HCEC 1CT (cell line): ENCODE data around the gene RGSL1.
A peak's percentile ranks its signal among the peaks of the same experiment; 100 is the strongest.

ENCODE experiments used
- DNase-seq: peaks from one replicate; pipeline ENCODE4 v3.0.0-alpha.2; 2017

RGSL1 gene

DNA sequence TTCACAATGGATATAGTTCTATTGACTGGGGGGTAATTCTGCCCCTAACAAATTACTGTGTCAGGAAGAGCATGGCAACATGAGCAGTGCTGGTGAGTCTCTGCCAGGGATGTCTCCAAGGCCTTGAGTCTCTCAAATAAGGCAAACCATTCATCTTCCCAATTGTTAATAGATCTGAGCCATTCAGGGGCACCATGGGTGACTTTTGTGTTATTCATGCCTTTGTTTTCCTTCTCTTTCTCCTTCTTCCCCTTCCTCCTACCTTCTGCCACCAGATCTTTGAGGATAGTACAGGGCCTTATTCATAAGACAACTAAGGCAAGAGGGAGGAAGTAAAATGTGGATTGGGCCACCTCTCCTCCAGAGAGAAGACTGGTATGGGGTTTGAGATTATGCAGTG lies at the start of gene RGSL1:
RGSL1 (plus strand) TSS at position 60 of the 400 bp plus-strand sequence; CDS start at position 80, 20 bp downstream.
- DNase-seq, result no peak

DNA sequence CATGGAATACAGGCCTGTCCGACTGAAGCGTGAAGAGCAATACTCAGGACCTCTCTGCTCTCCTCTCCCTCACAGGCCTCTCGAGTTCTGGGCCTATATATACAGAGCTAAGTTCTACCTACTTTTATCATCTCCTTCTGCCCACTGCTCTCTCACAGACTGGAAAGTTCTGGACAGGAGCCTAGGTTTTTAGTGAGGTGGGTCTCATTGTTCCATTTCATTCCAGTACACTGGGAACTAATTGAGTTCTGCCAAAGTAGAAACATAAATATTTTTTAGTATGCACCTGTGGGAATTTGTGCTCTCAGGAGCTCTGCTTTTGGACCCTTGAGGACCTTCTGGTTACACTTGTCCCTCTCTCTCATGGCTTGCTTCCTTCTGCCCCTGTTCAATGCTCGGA lies 49.4 kb upstream of the RGSL1 start, which contains the start of gene TEDDM1:
TEDDM1 (minus strand) TSS at position 101 of the 400 bp plus-strand sequence. CDS start 182 bp downstream, outside the sequence.
- DNase-seq, result no peak

GRCh38 chr1:182404781-182405180 lies 45.2 kb upstream of the RGSL1 start:
- no peak for DNase-seq

DNA sequence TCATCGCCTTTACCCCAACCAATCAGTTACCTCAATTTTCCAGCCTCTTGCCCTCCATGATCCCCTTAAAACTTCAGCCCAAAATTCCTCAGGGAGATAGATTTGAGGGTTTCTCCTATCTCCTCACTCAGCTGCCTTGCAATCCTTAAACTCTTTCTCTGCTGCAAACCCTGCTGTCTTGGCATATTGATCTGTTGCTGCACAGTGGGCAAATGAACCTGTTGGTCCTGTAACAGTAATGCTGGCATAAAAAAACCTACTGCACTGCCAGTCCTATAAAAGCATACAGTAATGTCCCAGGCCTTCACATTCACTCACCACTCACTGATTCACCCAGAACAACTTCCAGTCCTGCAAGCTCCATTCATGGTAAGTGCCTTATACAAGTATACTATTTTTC lies 44.4 kb upstream of the RGSL1 start:
- no peak for DNase-seq

DNA sequence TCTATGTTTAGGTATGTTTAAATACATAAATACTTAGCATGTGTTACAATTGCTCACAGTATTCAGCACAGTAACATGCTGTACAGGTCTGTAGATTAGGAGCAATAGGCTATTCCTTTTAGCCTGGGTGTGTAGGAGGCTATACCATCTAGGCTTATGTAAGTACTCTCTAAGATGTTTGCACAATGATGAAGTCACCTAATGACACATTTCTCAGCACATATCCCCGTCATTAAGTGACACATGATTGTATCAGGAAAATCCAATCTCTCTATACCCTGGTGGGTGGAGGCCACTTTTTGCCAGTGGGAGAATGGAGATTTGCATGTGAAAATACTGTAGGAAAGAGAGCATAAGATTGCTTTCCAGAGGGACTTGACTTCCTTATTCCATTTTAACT lies 43.9 kb upstream of the RGSL1 start:
- DNase-seq, result no peak

- DNase-seq, result no peak
Measured at GRCh38 chr1:182407724-182408123, 42.2 kb upstream of the RGSL1 start.

DNA sequence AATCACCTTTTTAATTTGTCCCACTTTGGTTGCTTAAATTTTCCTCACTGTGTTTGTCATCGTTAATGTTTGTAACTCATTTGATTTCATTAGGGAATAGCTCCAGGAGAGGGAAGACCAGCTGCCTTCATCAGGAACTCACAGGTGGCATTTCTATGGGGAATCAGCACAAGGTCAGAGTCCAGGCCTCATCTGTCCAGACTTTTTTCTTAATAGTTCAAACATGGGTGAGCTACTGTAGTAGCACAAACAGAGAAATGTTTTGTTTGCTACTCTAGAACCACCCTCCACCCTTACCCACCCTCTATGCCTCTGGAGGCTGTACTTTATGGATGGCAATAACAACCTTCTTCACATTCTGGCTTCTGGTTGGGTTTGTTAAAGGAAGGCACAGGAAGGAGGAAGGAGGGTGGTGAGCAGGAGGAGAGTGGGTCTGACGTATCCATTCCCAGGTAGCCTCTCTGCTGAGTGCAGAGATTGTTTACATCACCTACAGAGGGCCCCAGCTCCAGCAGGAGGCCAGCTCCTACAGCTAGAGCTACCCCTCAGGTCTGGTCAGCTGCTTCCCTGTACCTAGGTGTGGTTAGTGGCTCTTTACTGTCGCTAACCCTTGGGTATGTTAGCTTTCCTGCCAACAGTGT lies 41.4 kb upstream of the RGSL1 start:
- no peak for DNase-seq

DNA sequence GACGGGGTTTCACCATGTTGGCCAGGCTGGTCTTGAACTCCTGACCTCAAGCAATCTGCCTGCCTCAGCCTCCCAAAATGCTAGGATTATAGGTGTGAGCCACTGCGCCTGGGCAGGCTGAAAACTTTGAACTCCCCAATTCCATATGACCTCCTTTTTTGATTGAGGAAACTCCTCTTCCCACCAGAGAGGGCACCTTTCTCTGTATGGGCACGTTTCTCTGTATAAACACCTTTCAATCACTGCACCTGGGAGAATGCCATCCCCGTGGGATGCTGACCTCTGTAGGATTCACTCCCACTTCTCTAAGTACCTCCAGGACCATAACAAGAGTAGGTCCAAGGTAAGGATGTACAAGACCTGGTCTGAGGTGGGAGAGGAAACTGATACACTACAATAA lies 39.8 kb upstream of the RGSL1 start:
- DNase-seq, result no peak

GRCh38 chr1:182410620-182411273 lies 39.2 kb upstream of the RGSL1 start:
- DNase-seq, result no peak

GRCh38 chr1:182413486-182413885 lies 36.5 kb upstream of the RGSL1 start:
- no peak for DNase-seq

DNA sequence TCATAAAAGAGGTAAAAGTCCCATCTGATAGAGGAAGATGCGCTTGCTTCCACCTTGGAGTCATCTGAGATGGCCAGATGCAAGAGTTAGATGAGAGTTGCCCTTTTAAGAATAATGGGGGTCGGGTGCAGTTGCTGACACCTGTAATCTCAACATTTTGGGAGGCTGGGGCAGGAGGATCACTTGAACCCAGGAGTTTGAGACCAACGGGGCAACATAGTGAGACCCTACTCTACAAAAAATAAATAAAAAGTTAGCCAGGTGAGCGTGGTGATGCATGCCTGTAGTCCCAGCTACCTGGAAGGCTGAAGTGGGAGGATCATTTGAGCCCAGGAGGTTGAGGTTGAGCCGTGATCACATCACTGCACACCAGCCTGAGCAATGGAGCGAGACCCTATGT lies 36.0 kb upstream of the RGSL1 start:
- no peak for DNase-seq

DNA sequence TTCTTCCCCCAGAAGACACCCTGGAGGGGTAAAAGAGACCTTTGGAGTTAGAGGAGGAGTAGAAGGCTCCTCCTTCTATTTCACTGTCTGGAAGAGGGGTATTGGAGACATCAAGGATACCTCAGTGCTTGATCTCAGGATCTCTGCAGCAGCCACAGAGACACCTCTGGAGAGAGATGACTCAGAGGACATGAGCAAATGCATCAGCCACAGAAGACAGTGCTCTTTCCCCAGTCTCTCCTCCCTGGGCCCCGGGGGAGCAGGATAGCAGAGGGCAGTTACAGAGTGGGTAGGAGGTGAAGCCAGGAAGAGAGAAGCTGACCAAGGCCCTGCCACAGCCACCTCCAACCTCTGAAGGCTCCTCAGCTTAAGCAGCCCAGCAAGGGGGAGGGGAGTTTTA lies 34.2 kb upstream of the RGSL1 start:
- DNase-seq, result no peak

- DNase-seq, result no peak
Measured at GRCh38 chr1:182426442-182427430, 23.2 kb upstream of the RGSL1 start.

GRCh38 chr1:182428043-182428442 lies 21.9 kb upstream of the RGSL1 start:
- no peak for DNase-seq

DNA sequence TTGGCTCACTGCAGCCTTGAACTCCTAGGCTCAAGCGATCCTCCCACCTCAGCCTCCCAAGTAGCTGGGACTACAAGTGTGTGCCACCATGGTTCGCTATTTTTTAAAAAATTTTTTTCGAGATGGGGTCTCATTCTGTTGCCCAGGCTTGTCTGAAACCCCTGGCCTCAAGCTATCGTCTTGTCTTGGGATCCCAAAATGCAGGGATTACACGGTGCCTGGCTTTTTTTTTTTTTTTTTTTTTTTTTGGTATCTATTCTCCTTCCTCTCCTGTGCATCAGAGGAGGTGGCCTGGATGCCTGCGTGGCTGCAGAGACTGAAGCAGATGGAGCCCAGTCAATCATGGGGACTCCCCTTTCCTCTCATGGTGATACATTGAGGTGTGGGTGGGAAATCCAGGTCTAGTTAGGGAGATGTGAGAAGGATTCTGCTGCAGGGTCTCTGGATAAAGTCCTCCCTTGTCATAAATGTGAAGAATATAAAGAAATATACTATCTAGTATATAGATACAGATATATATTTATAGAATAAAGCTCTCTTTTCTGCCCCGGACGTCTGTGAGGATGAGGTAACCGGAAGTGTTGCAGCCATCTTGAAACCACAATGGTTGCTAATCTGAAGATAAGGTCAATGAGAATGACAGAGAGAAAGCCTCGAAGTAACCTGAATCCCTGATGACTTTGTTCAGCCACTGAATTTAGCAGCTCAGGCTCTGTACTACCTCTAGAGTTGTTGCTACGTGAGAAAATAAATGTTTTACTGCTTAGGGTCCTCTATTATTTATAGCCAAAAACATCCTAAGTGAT lies 19.5 kb upstream of the RGSL1 start:
- DNase-seq, result no peak

DNA sequence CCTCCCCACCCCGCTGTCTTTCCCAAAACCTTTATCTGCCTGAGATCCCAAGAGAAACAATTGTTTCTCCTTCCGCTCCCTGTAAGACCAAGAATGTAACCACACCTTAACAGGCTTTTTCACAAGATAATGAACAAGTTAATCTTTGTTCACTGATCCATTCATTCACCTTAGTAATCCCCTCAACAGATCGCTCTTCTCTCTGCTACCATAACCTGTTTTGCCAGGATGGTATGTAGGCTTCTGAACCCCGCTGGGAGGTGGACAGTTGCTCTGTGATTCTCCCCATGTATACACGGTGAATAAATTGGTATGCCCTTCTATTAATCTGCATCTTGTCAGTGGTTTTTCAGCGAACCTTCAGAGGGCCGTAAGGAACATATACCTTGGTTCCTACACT lies 18.7 kb upstream of the RGSL1 start:
- DNase-seq, result no peak

DNA sequence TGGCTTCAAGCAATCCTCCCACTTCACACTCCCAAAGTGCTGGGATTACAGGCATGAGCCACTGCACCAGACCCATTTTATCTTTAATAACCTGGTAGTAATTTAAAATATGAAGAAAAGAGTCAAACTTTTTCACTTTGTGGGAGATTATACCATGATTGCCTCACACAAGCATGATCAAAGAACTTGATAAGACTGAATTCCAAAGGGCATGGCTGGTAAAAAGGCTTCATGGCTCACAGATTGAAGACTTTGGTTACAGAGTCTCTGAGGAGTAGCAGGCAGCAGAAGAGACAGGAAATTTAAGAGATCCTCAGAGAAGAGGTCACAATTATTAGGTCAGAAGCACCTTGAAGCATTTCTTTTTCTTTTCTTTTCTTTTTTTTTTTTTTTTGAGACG lies 16.4 kb upstream of the RGSL1 start:
- DNase-seq, result no peak

- DNase-seq, result no peak
Measured at GRCh38 chr1:182438326-182438725, 11.6 kb upstream of the RGSL1 start.

GRCh38 chr1:182441719-182442118 lies 8.2 kb upstream of the RGSL1 start:
- DNase-seq, result no peak

- no peak for DNase-seq
Measured at GRCh38 chr1:182442333-182442732, 7.6 kb upstream of the RGSL1 start.

- no peak for DNase-seq
Measured at GRCh38 chr1:182444497-182444896, 5.4 kb upstream of the RGSL1 start.

DNA sequence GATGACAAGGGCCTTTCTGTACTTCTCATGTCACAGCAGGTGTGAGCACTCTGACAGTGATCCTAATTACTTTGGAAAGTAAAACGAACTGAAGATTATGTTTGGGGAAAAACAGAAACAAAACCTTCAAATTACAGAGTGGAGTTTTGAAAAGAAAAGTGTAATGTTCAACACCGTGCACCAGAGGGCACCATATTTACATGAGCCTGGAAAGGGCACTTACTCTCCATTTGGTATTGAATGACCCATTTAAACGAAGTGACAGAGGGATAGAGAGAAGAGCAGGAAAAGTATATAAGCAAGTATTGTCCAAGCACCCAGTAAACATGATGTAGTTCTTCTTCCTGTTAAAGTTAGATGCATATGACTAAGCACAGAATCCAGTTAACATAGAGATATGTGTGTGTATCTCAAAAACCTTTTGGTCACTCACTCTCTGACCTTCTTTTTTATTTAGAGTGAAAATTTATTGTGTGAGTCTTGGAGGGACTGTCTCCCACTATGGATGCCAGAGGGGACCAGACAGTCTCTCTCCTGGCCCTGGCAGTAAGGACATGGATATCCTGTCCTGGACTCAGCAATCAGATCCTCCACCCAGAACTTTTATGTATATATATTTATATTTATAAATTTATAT lies 3.8 kb upstream of the RGSL1 start:
- DNase-seq, result peak; percentile 21
